IMR-90 (cell line): ENCODE results near the gene GZMM. TPM values are rescaled to one million over a fixed set of nuclear protein-coding genes. Genes with fewer than 3 reads are reported as not detected.

Experiments used
- ATAC-seq: fragments of 200-7000 bp; cut with Tn5 transposase; 2 replicates; pipeline ENCODE4 v1.9.1; 2020; ENCODE audit warnings: low read depth, mild to moderate bottlenecking, moderate library complexity
- BruUV-seq: library from RNA; stranded (reverse); fragments of 400-500 nt; replicated peaks from 2 replicates; lab custom pipeline; 2021; lab: Mats Ljungman, UMichigan
- CTCF ChIA-PET: fragments of 300-600 bp; formaldehyde crosslinking; extraction: SDS; loops from one replicate; lab custom pipeline; 2021; ENCODE audit warnings: antibody characterized with exemption; lab: Yijun Ruan, JAX
- POLR2A ChIA-PET: fragments of 300-600 bp; sonication (Branson Sonifier 250); formaldehyde crosslinking; loops from one replicate; lab custom pipeline; 2022; ENCODE audit warnings: antibody characterized with exemption; ENCODE audit not compliant: unreplicated experiment; lab: Charles Lee
- DNase-seq: peaks from one replicate; pipeline ENCODE4 v3.0.0; 2013
- H2AFZ ChIP-seq: replicated peaks from 2 replicates; pipeline ENCODE3; 2013; ENCODE audit warnings: low read length, mild to moderate bottlenecking; ENCODE audit not compliant: poor library complexity
- H2AK5ac ChIP-seq: 2 replicates; pipeline ENCODE4 v1.6.1; 2013; ENCODE audit warnings: low read depth, low read length, inconsistent platforms
- H2AK9ac ChIP-seq: replicated peaks from 2 replicates; pipeline ENCODE3; 2013; ENCODE audit warnings: mild to moderate bottlenecking, low read depth, low read length, moderate library complexity; ENCODE audit not compliant: poor library complexity
- H2BK120ac ChIP-seq: 2 replicates; pipeline ENCODE4 v1.6.1; 2013; ENCODE audit warnings: low read depth, low read length, inconsistent platforms
- H2BK15ac ChIP-seq: 3 replicates; pipeline ENCODE4 v1.6.1; 2013; ENCODE audit warnings: low read depth, low read length, inconsistent platforms
- H2BK20ac ChIP-seq: 2 replicates; pipeline ENCODE4 v1.6.1; 2013; ENCODE audit warnings: low read depth, mild to moderate bottlenecking, inconsistent platforms, low read length, moderate library complexity
- H2BK5ac ChIP-seq: 2 replicates; pipeline ENCODE4 v1.6.1; 2013; ENCODE audit warnings: mild to moderate bottlenecking, low read depth, low read length, inconsistent platforms; ENCODE audit not compliant: poor library complexity, severe bottlenecking
- H3K14ac ChIP-seq: replicated peaks from 2 replicates; pipeline ENCODE4 v1.6.1; 2013; ENCODE audit warnings: low read depth, low read length, inconsistent platforms
- H3K18ac ChIP-seq: 2 replicates; pipeline ENCODE4 v1.6.1; 2013; ENCODE audit warnings: low read depth, low read length, control low read depth
- H3K23ac ChIP-seq: 2 replicates; pipeline ENCODE4 v1.6.1; 2013; ENCODE audit warnings: low read depth, low read length, inconsistent platforms
- H3K27ac ChIP-seq: 2 replicates; pipeline ENCODE4 v1.5.1; 2013; ENCODE audit warnings: mild to moderate bottlenecking, control low read depth, low read length; ENCODE audit not compliant: insufficient read depth
- H3K27me3 ChIP-seq: 2 replicates; pipeline ENCODE4 v1.6.1; 2013; ENCODE audit warnings: low read length; ENCODE audit not compliant: control insufficient read depth, insufficient read depth
- H3K36me3 ChIP-seq: 2 replicates; pipeline ENCODE4 v1.6.1; 2013; ENCODE audit warnings: low read length, mixed read lengths; ENCODE audit not compliant: control insufficient read depth, insufficient read depth
- H3K4ac ChIP-seq: 2 replicates; pipeline ENCODE4 v1.6.1; 2013; ENCODE audit warnings: low read depth, low read length, inconsistent platforms
- H3K4me1 ChIP-seq: 2 replicates; pipeline ENCODE4 v1.6.1; 2013; ENCODE audit warnings: low read length, mixed read lengths; ENCODE audit not compliant: control insufficient read depth, insufficient read depth
- H3K4me2 ChIP-seq: 2 replicates; pipeline ENCODE4 v1.6.1; 2013; ENCODE audit warnings: low read depth, mild to moderate bottlenecking, control low read depth, low read length, moderate library complexity
- H3K4me3 ChIP-seq: 2 replicates; pipeline ENCODE4 v1.5.1; 2013; ENCODE audit warnings: low read depth, mild to moderate bottlenecking, control low read depth, low read length, moderate library complexity; ENCODE audit not compliant: insufficient read depth
- H3K56ac ChIP-seq: 2 replicates; pipeline ENCODE4 v1.6.1; 2013; ENCODE audit warnings: low read length, inconsistent platforms; ENCODE audit not compliant: insufficient read depth; ENCODE audit errors: extremely low read depth
- H3K79me1 ChIP-seq, 2 experiments: 2 replicates each; pipeline ENCODE4 v1.6.1; 2013; ENCODE audit warnings: low read length in 2 of 2, inconsistent platforms in 1 of 2, low read depth in 1 of 2
- H3K9ac ChIP-seq: 2 replicates; pipeline ENCODE4 v1.6.1; 2013; ENCODE audit warnings: low read depth, low read length, control low read depth
- H3K9me1 ChIP-seq: 2 replicates; pipeline ENCODE4 v1.6.1; 2013; ENCODE audit warnings: low read length, inconsistent platforms; ENCODE audit not compliant: insufficient read depth
- H3K9me3 ChIP-seq: 2 replicates; pipeline ENCODE4 v1.6.1; 2013; ENCODE audit warnings: low read length; ENCODE audit not compliant: control insufficient read depth, insufficient read depth
- H4K20me1 ChIP-seq: 2 replicates; pipeline ENCODE4 v1.6.1; 2013; ENCODE audit warnings: low read length, inconsistent platforms; ENCODE audit not compliant: insufficient read depth
- H4K5ac ChIP-seq: 2 replicates; pipeline ENCODE4 v1.6.1; 2013; ENCODE audit warnings: mild to moderate bottlenecking, low read depth, low read length, control low read depth
- H4K8ac ChIP-seq, 2 experiments: 2 replicates each; pipeline ENCODE4 v1.6.1; 2013; ENCODE audit warnings: low read depth in 2 of 2, low read length in 2 of 2, control low read depth in 1 of 2, inconsistent platforms in 1 of 2
- H4K91ac ChIP-seq: 2 replicates; pipeline ENCODE4 v1.6.1; 2013; ENCODE audit warnings: low read depth, low read length, inconsistent platforms; ENCODE audit not compliant: insufficient read depth
- BHLHE40 ChIP-seq: fragments of 150-350 bp; IDR thresholded peaks from 2 replicates; pipeline ENCODE4 v1.6.1; 2016; ENCODE audit warnings: mild to moderate bottlenecking, low read depth, low read length
- CEBPB ChIP-seq: IDR thresholded peaks from 2 replicates; pipeline ENCODE4 v1.6.1; 2012; ENCODE audit warnings: low read depth, low read length, improper control_type of control experiment
- CTCF ChIP-seq: conservative IDR thresholded peaks from 2 replicates; pipeline ENCODE4 v1.5.1; 2012; ENCODE audit warnings: mild to moderate bottlenecking, low read depth, low read length, improper control_type of control experiment
- FOS ChIP-seq: fragments of 150-350 bp; IDR thresholded peaks from 2 replicates; pipeline ENCODE4 v1.6.1; 2016; ENCODE audit warnings: low read depth, low read length
- MAFK ChIP-seq: IDR thresholded peaks from 2 replicates; pipeline ENCODE4 v1.6.1; 2012; ENCODE audit warnings: low read depth, low read length, improper control_type of control experiment
- MXI1 ChIP-seq: IDR thresholded peaks from 2 replicates; pipeline ENCODE4 v1.6.1; 2012; ENCODE audit warnings: low read depth, mild to moderate bottlenecking, low read length, moderate library complexity, borderline replicate concordance
- NFE2L2 ChIP-seq: fragments of 150-350 bp; IDR thresholded peaks from 2 replicates; pipeline ENCODE4 v1.6.1; 2016; ENCODE audit warnings: low read depth, mild to moderate bottlenecking, low read length
- POLR2A ChIP-seq: IDR thresholded peaks from 2 replicates; pipeline ENCODE4 v1.6.1; 2012; ENCODE audit warnings: mild to moderate bottlenecking, low read depth, low read length
- RAD21 ChIP-seq: IDR thresholded peaks from 2 replicates; pipeline ENCODE4 v1.6.1; 2012; ENCODE audit warnings: low read length, improper control_type of control experiment
- RCOR1 ChIP-seq: IDR thresholded peaks from 2 replicates; pipeline ENCODE4 v1.6.1; 2012; ENCODE audit warnings: mild to moderate bottlenecking, low read length, improper control_type of control experiment; ENCODE audit not compliant: insufficient replicate concordance
- RFX5 ChIP-seq: IDR thresholded peaks from 2 replicates; pipeline ENCODE4 v1.8.0; 2012; ENCODE audit warnings: low read depth, mild to moderate bottlenecking, low read length, moderate library complexity
- SMC3 ChIP-seq: fragments of 150-350 bp; IDR thresholded peaks from 2 replicates; pipeline ENCODE4 v1.6.1; 2016; ENCODE audit warnings: low read depth, mild to moderate bottlenecking, antibody characterized with exemption, low read length, moderate library complexity
- WGBS, 2 experiments: methylation state at CpG; one replicate each; pipeline versions ENCODE4 v1.1.5 to v1.1.7; 2013; ENCODE audit warnings: missing lambda C conversion rate in 2 of 2; ENCODE audit not compliant: insufficient read length in 1 of 2; ENCODE audit errors: extremely low coverage in 2 of 2; 5-methylcytosine and 5-hydroxymethylcytosine counted together
- dilution Hi-C: fragments of 300-500 bp; cut with HindIII; formaldehyde crosslinking; loops from one replicate; pipeline ENCODE4 v1.14.3; 2018; ENCODE audit warnings: low sequenced_read_pairs; ENCODE audit not compliant: unreplicated experiment
- in situ Hi-C: fragments of 300-500 bp; cut with MboI; formaldehyde crosslinking; loops from 3 replicates; pipeline ENCODE4 v1.14.3; 2019; ENCODE audit warnings: low sequenced_read_pairs, inconsistent platforms, mixed read lengths
- intact Hi-C: fragments of 100-400 bp; cut with micrococcal nuclease; formaldehyde crosslinking; loops from 2 replicates; pipeline ENCODE4 v1.10.0; 2022
- polyA plus RNA-seq, 3 experiments: library from polyadenylated mRNA; depleted of rRNA; stranded (reverse); fragments of >200 nt; gene quantifications; 2 replicates each; pipeline ENCODE4 v1.2.3, GENCODE V29; 2012; ENCODE audit warnings: low replicate concordance in 1 of 3
- total RNA-seq: library from RNA; depleted of rRNA; stranded (reverse); fragments of >200 nt; gene quantifications from 2 replicates; pipeline ENCODE4 v1.2.3, GENCODE V29; 2012
- TF ChIP-seq, protein P1 (sequence below): fragments of 150-350 bp; IDR thresholded peaks from 2 replicates; pipeline ENCODE4 v1.6.1; 2016; ENCODE audit warnings: low read depth, mild to moderate bottlenecking, low read length, moderate library complexity, borderline replicate concordance
- TF ChIP-seq, protein P2 (sequence below): fragments of 150-350 bp; IDR thresholded peaks from 2 replicates; pipeline ENCODE4 v1.6.1; 2017; ENCODE audit warnings: mild to moderate bottlenecking, antibody characterized with exemption, low read length, low read depth

Gene GZMM
- total and polyA plus RNA-seq, 2 of the 4 experiments (the other 2 are of a cell fraction) = 0.24 TPM; not detected in 1

- intact Hi-C loops (no loop called here), dilution Hi-C loops (no loop called here), in situ Hi-C loops (no loop called here)
- TF ChIP-seq CTCF (no peak), RCOR1 (no peak), RAD21 (no peak), RFX5 (no peak), MXI1 (no peak), NFE2L2 (no peak), SMC3 (no peak), POLR2A (no peak), BHLHE40 (no peak), FOS (no peak), MAFK (no peak), CEBPB (no peak)
- TF ChIP-seq, protein P1, sequence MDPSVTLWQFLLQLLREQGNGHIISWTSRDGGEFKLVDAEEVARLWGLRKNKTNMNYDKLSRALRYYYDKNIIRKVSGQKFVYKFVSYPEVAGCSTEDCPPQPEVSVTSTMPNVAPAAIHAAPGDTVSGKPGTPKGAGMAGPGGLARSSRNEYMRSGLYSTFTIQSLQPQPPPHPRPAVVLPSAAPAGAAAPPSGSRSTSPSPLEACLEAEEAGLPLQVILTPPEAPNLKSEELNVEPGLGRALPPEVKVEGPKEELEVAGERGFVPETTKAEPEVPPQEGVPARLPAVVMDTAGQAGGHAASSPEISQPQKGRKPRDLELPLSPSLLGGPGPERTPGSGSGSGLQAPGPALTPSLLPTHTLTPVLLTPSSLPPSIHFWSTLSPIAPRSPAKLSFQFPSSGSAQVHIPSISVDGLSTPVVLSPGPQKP = no peak
- TF ChIP-seq, protein P2, sequence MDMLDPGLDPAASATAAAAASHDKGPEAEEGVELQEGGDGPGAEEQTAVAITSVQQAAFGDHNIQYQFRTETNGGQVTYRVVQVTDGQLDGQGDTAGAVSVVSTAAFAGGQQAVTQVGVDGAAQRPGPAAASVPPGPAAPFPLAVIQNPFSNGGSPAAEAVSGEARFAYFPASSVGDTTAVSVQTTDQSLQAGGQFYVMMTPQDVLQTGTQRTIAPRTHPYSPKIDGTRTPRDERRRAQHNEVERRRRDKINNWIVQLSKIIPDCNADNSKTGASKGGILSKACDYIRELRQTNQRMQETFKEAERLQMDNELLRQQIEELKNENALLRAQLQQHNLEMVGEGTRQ = no peak
- Histone ChIP-seq H4K5ac (peak overlapping the region; percentile 5), H3K9ac (peak overlapping the region; percentile 24; the same call in 1 of the 2 replicates), H2BK120ac (peak overlapping the region; percentile 10; the same call in 1 of the 2 replicates), H3K27me3 (no peaks in the 10 kb centered on the region), H3K79me1 (peaks cover 0 to 38% of the 10 kb centered on the region in 2 experiments; a peak in 2 of 4 replicates), H3K18ac (no peak overlapping the region), H3K14ac (peak overlapping the region; percentile 49; the same call in 1 of the 2 replicates), H3K4me3 (peak overlapping the region; percentile 8), H3K23ac (peak overlapping the region; percentile 78; the same call in 1 of the 2 replicates), H3K4ac (peak overlapping the region; percentile 47; the same call in 1 of the 2 replicates), H2BK5ac (peak overlapping the region; percentile 1), H2BK20ac (no peak overlapping the region), H4K91ac (peak overlapping the region; percentile 51; the same call in 1 of the 2 replicates), H3K36me3 (no peaks in the 10 kb centered on the region), H4K8ac (peak overlapping the region; percentile 42 to 59), H3K4me1 (peaks cover 26% of the 10 kb centered on the region), H2BK15ac (peak overlapping the region; percentile 19; the same call in 1 of the 3 replicates), H3K9me1 (peaks cover 9% of the 10 kb centered on the region; the same call in 1 of the 2 replicates), H2AK9ac (peak overlapping the region; percentile 83), H4K20me1 (peaks cover 36% of the 10 kb centered on the region), H2AK5ac (peak overlapping the region; percentile 57; the same call in 1 of the 2 replicates), H3K27ac (peak overlapping the region; percentile 33), H3K4me2 (peak overlapping the region; percentile 87), H3K56ac (0 out of 2 replicates have a peak overlapping the region, but pooled peaks have one; percentile 61), H3K9me3 (no peaks in the 10 kb centered on the region), H2AFZ (peak overlapping the region; percentile 98)
- CTCF ChIA-PET = no interaction called here
- BruUV-seq = no TSS peak
- POLR2A ChIA-PET = no interaction called here
- peak; percentile 6 for ATAC-seq
- peak; percentile 35 for DNase-seq
- 0% methylated on average over 2 of the region's 14 CpGs; no CpG with 5 or more reads in 1 of the 2 experiments for WGBS, 2 experiments
These were observed 27.7 kb downstream of the GZMM start for GRCh38 chr19:571566-571974.
